Natural killer cell treated with Interleukin-12 subunit alpha and Interleukin-12 subunit beta and Interleukin-15 and Interleukin-18, amount 100 ng/mL, for 72 hours (primary cell): ENCODE results near the gene ACP2. TPM values are rescaled to one million over a fixed set of nuclear protein-coding genes. Genes with fewer than 3 reads are reported as not detected.

Experiments used
- ATAC-seq, 2 donors: fragments of 150-1000 bp; cut with Tn5 transposase in 1 of 2; sonication (Bioruptor Pico), chemical (Tn5 transposase) in 1 of 2; 2 replicates each; pipeline ENCODE4 v1.10.0; 2021
- DNase-seq: peaks from one replicate; pipeline ENCODE4 v3.0.0; 2022; ENCODE audit warnings: low spot score
- H3K27ac Mint-ChIP-seq, 2 donors: 1 replicate in 1 of 2; 2 replicates in 1 of 2; pipeline ENCODE4 v1.8.0; 2022; ENCODE audit warnings: mixed read lengths in 2 of 2, mild to moderate bottlenecking in 1 of 2, moderate library complexity in 1 of 2
- H3K27me3 Mint-ChIP-seq, 2 donors: 1 replicate in 1 of 2; 2 replicates in 1 of 2; pipeline ENCODE4 v1.8.0; 2022; ENCODE audit warnings: mixed read lengths in 2 of 2
- H3K36me3 Mint-ChIP-seq: one replicate; pipeline ENCODE4 v1.8.0; 2022; ENCODE audit warnings: mixed read lengths
- H3K4me1 Mint-ChIP-seq, 2 donors: 1 replicate in 1 of 2; 2 replicates in 1 of 2; pipeline ENCODE4 v1.8.0; 2022; ENCODE audit warnings: low read depth in 2 of 2, mixed read lengths in 2 of 2, mild to moderate bottlenecking in 1 of 2
- H3K4me3 Mint-ChIP-seq: one replicate; pipeline ENCODE4 v1.8.0; 2022; ENCODE audit warnings: mixed read lengths
- H3K9me3 Mint-ChIP-seq: 2 replicates; pipeline ENCODE4 v1.8.0; 2022; ENCODE audit warnings: mixed read lengths
- total RNA-seq, 2 donors: library from RNA; stranded (reverse); gene quantifications; one replicate each; pipeline ENCODE4 v1.2.3, GENCODE V29; 2022

ACP2 gene
- total RNA-seq, 2 donors from 2014 or later = 27.3 to 33.3 TPM

- DNase-seq = no peak
- no peak for ATAC-seq
- Mint-ChIP-seq H3K27me3 (no peaks in the 10 kb centered on the region), H3K27ac (no peak overlapping the region), H3K36me3 (no peaks in the 10 kb centered on the region), H3K4me3 (no peak overlapping the region), H3K9me3 (no peaks in the 10 kb centered on the region), H3K4me1 (peaks cover 14% of the 10 kb centered on the region in 2 donors)
These were observed 11.8 kb upstream of the ACP2 start for GRCh38 chr11:47260366-47260765.

DNA sequence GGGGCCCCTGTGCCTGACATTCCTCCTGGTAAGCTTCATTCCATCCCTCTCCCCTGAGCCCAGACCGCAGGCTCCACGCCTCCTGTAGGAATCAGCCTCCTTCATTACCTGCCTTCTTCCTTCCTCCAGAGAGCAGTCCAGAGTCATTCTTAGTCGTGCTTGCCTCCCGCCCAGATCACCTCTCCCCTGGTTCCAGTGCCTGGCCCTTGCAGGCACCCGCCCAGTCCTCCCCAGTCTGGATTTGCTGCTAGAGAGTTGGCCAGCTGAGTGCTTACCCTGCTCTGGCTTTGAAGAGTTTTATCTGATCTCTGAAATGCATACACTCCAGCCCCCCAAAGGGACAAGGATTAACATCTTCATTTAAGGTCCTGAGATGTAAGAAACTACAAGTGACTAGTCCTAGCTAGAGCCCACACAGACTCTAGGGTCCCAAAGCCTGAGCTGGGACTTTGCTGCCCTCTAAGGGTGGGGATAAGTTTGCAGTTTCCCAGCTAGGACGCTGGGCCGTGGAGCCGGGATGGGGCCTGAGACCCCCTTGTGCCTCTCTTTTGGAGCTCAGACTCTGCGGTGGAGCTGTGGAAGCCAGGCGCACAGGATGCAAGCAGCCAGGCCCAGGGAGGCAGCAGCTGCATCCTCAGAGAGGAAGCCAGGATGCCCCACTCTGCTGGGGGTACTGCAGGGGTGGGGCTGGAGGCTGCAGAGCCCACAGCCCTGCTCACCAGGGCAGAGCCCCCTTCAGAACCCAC is 10.8 kb upstream of the ACP2 start:
- H3K9me3 Mint-ChIP-seq = no peaks in the 10 kb centered on the region
- H3K36me3 Mint-ChIP-seq = no peaks in the 10 kb centered on the region
- peak overlapping the region; percentile 28 to 83 for H3K27ac Mint-ChIP-seq
- no peaks in the 10 kb centered on the region for H3K27me3 Mint-ChIP-seq
- ATAC-seq = peak; percentile 63 to 66
- no peak overlapping the region for H3K4me3 Mint-ChIP-seq
- H3K4me1 Mint-ChIP-seq = peaks cover 10 to 17% of the 10 kb centered on the region in 2 donors
- DNase-seq = peak; percentile 62

DNA sequence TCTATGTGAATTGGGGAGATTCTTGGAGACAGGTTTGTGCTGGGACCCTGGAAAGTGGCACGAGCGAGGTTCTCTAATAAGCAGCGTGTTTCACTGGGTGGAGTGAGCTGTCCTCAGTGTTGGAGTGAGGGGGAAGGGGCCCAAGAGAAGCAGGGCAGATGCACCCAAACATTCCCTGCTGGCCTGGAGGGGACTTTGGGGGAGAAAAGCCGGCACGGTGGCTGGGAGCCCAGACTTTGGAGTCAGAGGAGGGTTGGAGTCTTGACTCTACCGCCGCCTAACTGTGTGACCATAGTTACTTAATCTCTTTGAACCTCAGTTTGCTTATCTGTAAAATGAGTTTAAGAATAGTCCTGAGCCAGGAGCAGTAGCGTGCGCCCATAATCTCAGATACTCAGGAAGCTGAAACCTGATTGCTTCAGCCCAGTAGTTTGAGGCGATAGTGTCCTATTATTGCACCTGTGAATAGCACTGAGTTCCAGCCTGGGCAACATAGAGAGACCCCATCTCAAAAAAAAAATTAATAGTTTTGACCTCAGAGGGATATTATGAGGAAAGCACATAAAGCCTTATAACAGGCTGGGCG is 9.8 kb upstream of the ACP2 start:
- Mint-ChIP-seq H3K4me1 (peaks cover 10 to 17% of the 10 kb centered on the region in 2 donors), H3K4me3 (peak overlapping the region; percentile 52), H3K27ac (peak overlapping the region; percentile 58 to 89), H3K27me3 (no peaks in the 10 kb centered on the region), H3K9me3 (no peaks in the 10 kb centered on the region), H3K36me3 (no peaks in the 10 kb centered on the region)
- ATAC-seq (no peak), DNase-seq (no peak)

DNA sequence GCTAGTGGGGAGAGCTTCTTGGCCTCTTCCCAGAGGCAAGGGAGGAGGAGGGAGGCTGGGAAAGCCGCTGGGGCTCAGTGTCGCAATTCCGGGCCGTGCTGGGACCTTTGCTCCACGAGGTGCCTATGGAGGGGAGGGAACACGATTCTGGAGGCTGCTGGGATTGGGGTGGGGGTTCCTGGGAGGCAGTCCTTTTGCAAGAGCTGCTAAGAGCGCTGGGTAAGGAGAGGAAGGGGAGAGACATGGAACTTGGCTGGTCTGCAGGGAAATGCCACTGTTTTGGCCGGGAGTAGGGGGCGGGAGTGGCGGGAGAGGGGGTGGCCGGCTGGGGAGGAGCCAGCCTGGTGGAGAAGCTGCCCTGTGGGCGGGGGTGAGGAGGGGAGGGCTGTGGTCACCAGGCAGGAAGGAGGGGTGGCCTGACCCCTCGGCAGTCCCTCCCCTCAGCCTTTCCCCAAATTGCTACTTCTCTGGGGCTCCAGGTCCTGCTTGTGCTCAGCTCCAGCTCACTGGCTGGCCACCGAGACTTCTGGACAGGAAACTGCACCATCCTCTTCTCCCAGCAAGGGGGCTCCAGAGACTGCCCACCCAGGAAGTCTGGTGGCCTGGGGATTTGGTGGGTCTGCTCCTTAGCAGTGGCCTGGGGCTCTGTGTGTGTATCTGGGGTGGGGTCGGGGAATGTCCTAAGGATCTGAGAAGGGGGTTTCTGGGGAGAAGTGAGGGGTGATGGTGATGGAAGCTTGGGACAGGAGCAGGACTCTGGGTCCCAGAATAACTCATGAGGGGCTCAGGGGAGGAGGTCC is 9.1 kb upstream of the ACP2 start, which contains the start of gene NR1H3:
NR1H3 (plus strand) TSS at position 480 of the 800 bp plus-strand sequence. CDS start 1,221 bp downstream, outside the sequence.
- Mint-ChIP-seq H3K36me3 (no peaks in the 10 kb centered on the region), H3K27ac (peak within 1 kb of the TSS; percentile 58 to 89), H3K27me3 (no peaks in the 10 kb centered on the region), H3K9me3 (no peaks in the 10 kb centered on the region), H3K4me3 (peak within 1 kb of the TSS; percentile 52), H3K4me1 (peaks cover 10 to 17% of the 10 kb centered on the region in 2 donors)
- DNase-seq (peak; percentile 74), ATAC-seq (peak; percentile 71 to 87)

DNA sequence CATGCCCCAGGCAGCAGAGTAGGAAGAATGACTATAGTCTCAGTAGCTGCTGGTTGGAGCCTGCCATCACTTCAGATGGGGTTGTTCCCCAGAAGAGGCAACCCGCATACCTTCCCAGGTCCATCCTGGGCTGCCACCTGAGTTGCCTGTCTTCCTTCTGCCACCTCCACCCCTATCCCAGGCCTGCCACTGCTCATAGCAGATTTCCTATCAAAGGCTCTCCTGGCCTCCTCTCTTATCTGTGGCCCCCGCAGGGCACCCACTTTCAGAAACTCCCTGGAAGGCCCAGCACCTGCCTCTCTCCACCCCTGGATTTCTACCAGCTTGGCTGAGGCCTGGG is 8.5 kb upstream of the ACP2 start:
- Mint-ChIP-seq H3K9me3 (no peaks in the 10 kb centered on the region), H3K4me1 (peaks cover 10 to 17% of the 10 kb centered on the region in 2 donors), H3K4me3 (no peak overlapping the region), H3K27ac (peak overlapping the region in 1 of 2 donors; percentile 89), H3K36me3 (no peaks in the 10 kb centered on the region), H3K27me3 (no peaks in the 10 kb centered on the region)
- ATAC-seq (no peak), DNase-seq (no peak)

DNA sequence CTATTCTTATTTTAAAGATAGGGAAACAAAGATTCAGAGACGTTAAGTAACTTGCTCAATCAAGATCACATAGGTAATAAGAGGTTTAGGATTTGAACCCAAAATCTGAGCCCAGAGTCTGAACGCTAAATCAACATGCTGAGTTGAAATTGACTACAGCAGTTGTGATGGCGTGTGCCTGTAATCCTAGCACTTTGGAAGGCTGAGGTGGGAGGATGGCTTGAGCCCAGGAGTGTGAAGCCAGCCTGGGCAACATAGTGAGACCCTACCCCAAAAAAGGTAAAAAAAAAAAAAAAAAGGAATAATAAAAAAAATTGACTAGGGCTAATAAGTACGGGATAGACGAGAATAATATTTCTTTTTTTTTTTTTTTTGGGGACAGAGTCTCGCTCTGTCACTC is 7.8 kb upstream of the ACP2 start:
- H3K4me3 Mint-ChIP-seq = no peak overlapping the region
- H3K27me3 Mint-ChIP-seq = no peaks in the 10 kb centered on the region
- peak overlapping the region in 1 of 2 donors; percentile 91 for H3K27ac Mint-ChIP-seq
- no peak for ATAC-seq
- peaks cover 10 to 17% of the 10 kb centered on the region in 2 donors for H3K4me1 Mint-ChIP-seq
- no peak for DNase-seq
- H3K36me3 Mint-ChIP-seq = no peaks in the 10 kb centered on the region
- H3K9me3 Mint-ChIP-seq = no peaks in the 10 kb centered on the region

DNA sequence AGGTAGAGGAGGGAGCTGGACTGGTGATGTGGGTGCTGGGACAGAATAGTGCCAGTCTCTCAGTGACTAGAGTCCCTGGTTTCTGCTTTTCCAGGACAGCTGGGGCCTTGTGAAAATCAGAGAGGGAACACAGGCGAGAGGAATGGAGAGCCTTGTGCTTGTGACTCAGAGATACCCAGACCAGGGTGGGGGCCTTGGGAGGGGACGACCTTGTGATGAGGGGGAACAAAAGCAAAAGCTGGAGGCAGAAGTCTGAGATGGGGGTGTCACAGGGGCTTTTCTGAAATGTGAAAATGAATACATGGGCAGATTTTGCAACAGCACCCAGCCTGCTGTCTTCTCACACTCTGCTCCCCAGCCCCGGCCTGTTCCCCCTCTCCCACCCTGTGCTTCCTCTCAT is 5.8 kb upstream of the ACP2 start:
- Mint-ChIP-seq H3K9me3 (no peaks in the 10 kb centered on the region), H3K27me3 (no peaks in the 10 kb centered on the region), H3K36me3 (no peaks in the 10 kb centered on the region), H3K4me3 (no peak overlapping the region), H3K27ac (peak overlapping the region in 1 of 2 donors; percentile 91), H3K4me1 (peaks cover 9 to 16% of the 10 kb centered on the region in 2 donors)
- no peak for DNase-seq
- ATAC-seq = no peak

GRCh38 chr11:47253660-47254059 is 5.0 kb upstream of the ACP2 start:
- ATAC-seq = no peak
- no peaks in the 10 kb centered on the region for H3K36me3 Mint-ChIP-seq
- peaks cover 12 to 15% of the 10 kb centered on the region in 2 donors for H3K4me1 Mint-ChIP-seq
- no peak overlapping the region for H3K4me3 Mint-ChIP-seq
- H3K27ac Mint-ChIP-seq = peak overlapping the region in 1 of 2 donors; percentile 91
- H3K27me3 Mint-ChIP-seq = no peaks in the 10 kb centered on the region
- DNase-seq = no peak
- H3K9me3 Mint-ChIP-seq = no peaks in the 10 kb centered on the region

DNA sequence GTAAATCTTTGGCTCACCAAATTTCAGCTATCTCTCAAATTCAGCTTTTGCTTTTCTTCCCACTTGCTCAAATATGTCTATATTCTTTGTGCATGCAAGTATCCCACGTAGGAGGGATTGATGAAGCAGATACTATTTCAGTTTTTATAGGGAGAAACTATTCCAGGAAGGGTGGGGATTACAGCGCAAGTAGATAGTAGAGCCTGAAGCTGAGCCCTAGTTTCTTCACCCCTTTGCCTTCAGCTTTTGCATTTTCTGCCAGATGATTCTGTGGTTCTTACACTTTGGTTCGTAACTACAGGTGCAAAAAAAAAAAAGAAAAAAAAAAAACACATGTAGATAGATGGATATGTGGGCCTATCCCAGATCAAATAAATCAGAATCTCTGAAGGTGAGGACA is 3.1 kb upstream of the ACP2 start:
- H3K27me3 Mint-ChIP-seq = no peaks in the 10 kb centered on the region
- H3K4me1 Mint-ChIP-seq = peaks cover 18 to 23% of the 10 kb centered on the region in 2 donors
- H3K9me3 Mint-ChIP-seq = no peaks in the 10 kb centered on the region
- ATAC-seq = no peak
- H3K4me3 Mint-ChIP-seq = no peak overlapping the region
- H3K27ac Mint-ChIP-seq = no peak overlapping the region
- H3K36me3 Mint-ChIP-seq = no peaks in the 10 kb centered on the region
- DNase-seq = no peak

DNA sequence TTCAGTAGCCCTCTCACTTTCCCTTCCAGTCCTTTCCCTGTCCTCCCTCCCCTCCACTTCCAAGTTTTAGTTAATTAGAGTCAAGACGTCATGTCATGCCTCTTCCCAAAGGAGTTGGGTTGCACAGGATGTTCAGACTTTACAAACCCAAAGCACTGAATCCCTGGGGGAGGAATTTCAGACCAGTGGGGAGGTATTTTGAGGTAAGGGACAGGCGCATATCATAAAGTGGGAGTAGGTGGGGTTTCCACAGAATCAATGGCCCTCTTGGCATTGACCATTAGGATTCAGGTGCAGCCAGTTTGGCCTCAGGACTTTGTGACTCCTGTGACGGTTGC is 733 bp upstream of the ACP2 start:
- Mint-ChIP-seq H3K9me3 (no peaks in the 10 kb centered on the region), H3K36me3 (no peaks in the 10 kb centered on the region)

DNA sequence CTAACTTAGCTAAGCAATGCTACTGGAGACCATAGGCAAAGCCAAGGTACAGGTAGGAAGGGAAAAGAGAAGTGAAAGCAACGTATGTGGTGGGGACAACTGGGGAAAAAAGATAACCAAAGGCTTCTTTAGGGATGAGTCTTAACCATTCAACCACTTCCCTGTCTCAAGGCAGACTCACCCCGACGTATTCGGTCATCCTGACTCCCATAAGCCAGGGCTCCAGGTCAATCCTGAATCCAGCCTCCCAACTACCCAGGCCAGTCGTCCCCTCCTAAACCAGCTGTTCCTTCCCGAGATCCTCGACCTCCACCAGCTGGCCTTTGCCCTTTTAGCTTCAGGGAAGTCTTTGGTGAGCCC is 330 bp downstream of the ACP2 start:
- Mint-ChIP-seq H3K4me1 (peaks cover 18 to 29% of the 10 kb centered on the region in 2 donors), H3K27me3 (no peaks in the 10 kb centered on the region), H3K9me3 (no peaks in the 10 kb centered on the region), H3K4me3 (peak overlapping the region; percentile 96), H3K36me3 (no peaks in the 10 kb centered on the region), H3K27ac (peak overlapping the region; percentile 94 to 99)
- no peak for DNase-seq
- peak; percentile 42 to 48 for ATAC-seq

More for the DNA sequence above, 733 bp upstream of the ACP2 start:
- DNase-seq (no peak), ATAC-seq (no peak)
- Mint-ChIP-seq H3K27me3 (no peaks in the 10 kb centered on the region), H3K4me3 (peak overlapping the region; percentile 96), H3K27ac (peak overlapping the region; percentile 94 to 99), H3K4me1 (peaks cover 18 to 27% of the 10 kb centered on the region in 2 donors)

DNA sequence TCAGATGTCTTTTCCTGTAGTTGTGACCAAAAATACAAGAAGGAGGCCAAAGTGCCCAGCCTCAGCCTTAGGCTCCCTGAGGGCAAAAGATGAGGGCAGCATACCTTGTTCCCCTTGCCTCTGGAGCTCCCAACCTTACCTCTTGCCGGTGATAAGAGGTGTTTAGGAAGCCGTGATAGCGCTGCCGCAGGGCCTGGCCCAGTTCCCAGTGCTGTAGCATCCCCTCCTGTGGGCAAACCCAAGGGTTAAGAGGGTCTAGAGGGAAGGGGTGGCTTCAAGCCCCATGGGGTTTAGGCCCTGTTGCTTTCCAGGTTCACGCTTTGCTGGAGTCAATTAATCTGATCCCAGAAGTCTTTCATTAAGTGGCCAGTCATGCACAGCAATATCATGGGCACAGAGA is 1.1 kb downstream of the ACP2 start:
- DNase-seq = no peak
- no peaks in the 10 kb centered on the region for H3K9me3 Mint-ChIP-seq
- no peaks in the 10 kb centered on the region for H3K36me3 Mint-ChIP-seq
- peak overlapping the region; percentile 94 to 99 for H3K27ac Mint-ChIP-seq
- peaks cover 18 to 30% of the 10 kb centered on the region in 2 donors for H3K4me1 Mint-ChIP-seq
- peak overlapping the region; percentile 96 for H3K4me3 Mint-ChIP-seq
- ATAC-seq = no peak
- no peaks in the 10 kb centered on the region for H3K27me3 Mint-ChIP-seq

DNA sequence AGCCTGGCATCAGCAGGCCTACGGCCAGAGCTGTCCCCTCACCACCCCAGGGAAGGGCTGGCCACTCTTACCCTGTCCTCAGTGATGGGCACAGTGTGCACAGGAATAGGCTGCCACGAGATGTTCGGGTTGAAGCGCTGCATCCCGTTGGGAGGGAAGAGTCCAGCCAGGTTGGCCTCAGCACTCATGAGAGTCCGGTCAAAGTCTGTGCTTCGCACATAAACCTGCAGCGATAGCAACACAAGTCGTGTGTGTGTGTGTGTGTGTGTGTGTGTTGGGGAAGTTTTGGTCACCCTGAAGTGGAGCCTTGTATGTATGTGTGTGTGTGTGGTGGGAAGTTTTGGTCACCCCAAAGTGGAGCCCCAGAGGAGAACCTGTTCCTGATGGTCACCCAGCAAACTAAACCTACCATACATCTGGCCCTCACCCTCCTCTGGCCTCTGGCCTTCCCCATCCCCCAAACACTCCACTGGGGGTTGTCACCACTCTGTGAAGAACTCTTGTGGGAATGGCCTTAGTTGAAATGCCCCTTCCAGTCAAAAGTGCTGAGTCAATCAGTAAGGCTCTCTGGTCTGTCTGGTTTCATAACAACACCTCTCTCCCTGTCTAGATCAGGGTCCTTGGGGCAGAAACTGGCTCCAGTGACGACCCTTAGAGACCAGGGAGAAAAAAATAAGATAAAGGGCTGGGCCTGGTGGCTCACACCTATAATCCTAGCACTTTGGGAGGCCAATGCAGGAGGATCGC is 2.8 kb downstream of the ACP2 start:
- H3K4me3 Mint-ChIP-seq = no peak overlapping the region
- H3K27ac Mint-ChIP-seq = peak overlapping the region in 1 of 2 donors; percentile 53
- DNase-seq (no peak), ATAC-seq (no peak)
- no peaks in the 10 kb centered on the region for H3K27me3 Mint-ChIP-seq
- H3K9me3 Mint-ChIP-seq = no peaks in the 10 kb centered on the region
- H3K36me3 Mint-ChIP-seq = peaks cover 11% of the 10 kb centered on the region
- H3K4me1 Mint-ChIP-seq = peaks cover 28 to 42% of the 10 kb centered on the region in 2 donors
